ENCODE measurements around the gene SPCS2. TPM values are rescaled to one million over a fixed set of nuclear protein-coding genes. Genes with fewer than 3 reads are reported as not detected.

SPCS2 gene
- total RNA-seq, 2 donors from 2014 or later = 26.6 to 34.7 TPM

GRCh38 chr11:75025561-75025960 lies 76.5 kb downstream of the SPCS2 start:
- peaks cover 0 to 12% of the 10 kb centered on the region in 2 donors for H3K4me1 ChIP-seq
- DNase-seq (ENCODE audit: low spot score) = no peak
- H3K4me3 ChIP-seq = no peak overlapping the region
- H3K27ac ChIP-seq = no peak overlapping the region
- H3K36me3 ChIP-seq = no peaks in the 10 kb centered on the region
- H3K27me3 ChIP-seq = no peaks in the 10 kb centered on the region
- no peaks in the 10 kb centered on the region for H3K9me3 ChIP-seq
- no peak for TF ChIP-seq CTCF (IDR thresholded peaks at IDR 0.05)

- Histone ChIP-seq H3K27ac (no peak overlapping the region), H3K36me3 (no peaks in the 10 kb centered on the region), H3K9me3 (no peaks in the 10 kb centered on the region), H3K4me3 (no peak overlapping the region), H3K4me1 (peaks cover 0 to 3% of the 10 kb centered on the region in 2 donors), H3K27me3 (no peaks in the 10 kb centered on the region)
- TF ChIP-seq CTCF (IDR thresholded peaks at IDR 0.05) = no peak
- DNase-seq (ENCODE audit: low spot score) = no peak
Measured at GRCh38 chr11:75028321-75028720, 79.3 kb downstream of the SPCS2 start.

Other genes with a start within 250 kb of the SPCS2 start
- 1 to 10 TPM; 2.0 to 4.2 TPM for gene CHRDL2, start 217.8 kb upstream of the SPCS2 start, total RNA-seq
- 10 to 100 TPM; 10.6 to 10.7 TPM for gene RNF169, start 200.4 kb upstream of the SPCS2 start, total RNA-seq
- 1 to 10 TPM; 6.8 to 8.1 TPM for gene XRRA1, start 175 bp upstream of the SPCS2 start, total RNA-seq
- 1 to 10 TPM; 3.0 to 8.4 TPM for gene NEU3, start 39.7 kb downstream of the SPCS2 start, total RNA-seq
- gene OR2AT4, start 147.6 kb downstream of the SPCS2 start, total RNA-seq = not detected
- 10 to 100 TPM in 1 of 2 donors, 1 to 10 TPM in 1; 9.5 to 24.6 TPM for gene SLCO2B1, start 201.8 kb downstream of the SPCS2 start, total RNA-seq